ENCODE results near the gene ACADVL.

GRCh38 chr17:7205561-7205960 lies 14.2 kb upstream of the ACADVL start:
- TF ChIP-seq POLR2A (IDR thresholded peaks at IDR 0.05) (no peak), CTCF (IDR thresholded peaks at IDR 0.05) (no peak)
